HepG2 (cell line): ENCODE measurements around the gene OGA. TPM values are rescaled to one million over a fixed set of nuclear protein-coding genes. Genes with fewer than 3 reads are reported as not detected.

Experiments used
- ATAC-seq: fragments of 200-7000 bp; cut with Tn5 transposase; 3 replicates; pipeline ENCODE4 v1.9.1; 2020; ENCODE audit warnings: mild to moderate bottlenecking, moderate library complexity
- BruUV-seq: library from RNA; stranded (reverse); fragments of 400-500 nt; replicated peaks from 2 replicates; lab custom pipeline; 2021; lab: Mats Ljungman, UMichigan
- CTCF ChIA-PET: fragments of 300-600 bp; formaldehyde crosslinking; extraction: SDS; loops from one replicate; lab custom pipeline; 2021; ENCODE audit warnings: low total read pairs, inconsistent platforms, low intra/inter-chr PET ratio; lab: Yijun Ruan, JAX
- POLR2A ChIA-PET: fragments of 350-600 bp; sonication (Branson Sonifier 250); formaldehyde crosslinking; loops from one replicate; lab custom pipeline; 2020; ENCODE audit warnings: antibody characterized with exemption, inconsistent platforms; lab: Yijun Ruan, JAX
- DNase-seq: peaks from one replicate; pipeline ENCODE4 v3.0.0-alpha.2; 2015; ENCODE audit warnings: low spot score
- FAIRE-seq: peaks from 3 replicates; lab custom pipeline; 2011; peaks lifted over from hg19 to GRCh38; lab: Jason Lieb, UNC
- H2AFZ ChIP-seq: one replicate; pipeline ENCODE4 v1.6.1; 2011; ENCODE audit warnings: low read length, inconsistent platforms
- H3K27ac ChIP-seq: fragments of 300-600 bp; 3 replicates; pipeline ENCODE4 v1.8.0; 2011; ENCODE audit warnings: mixed run types, mild to moderate bottlenecking, mixed read lengths, low read length, inconsistent platforms; ENCODE audit not compliant: insufficient read depth; ENCODE audit errors: extremely low read length
- H3K27me3 ChIP-seq, 2 experiments: fragments of 200-600 bp in 1 of 2; 2 replicates in 1 of 2; 3 replicates in 1 of 2; pipeline versions ENCODE4 v1.6.0 to v1.8.0; 2011; ENCODE audit warnings: low read length in 2 of 2, mild to moderate bottlenecking in 2 of 2, moderate library complexity in 2 of 2, inconsistent platforms in 1 of 2; ENCODE audit not compliant: insufficient read depth in 2 of 2, control insufficient read depth in 1 of 2
- H3K36me3 ChIP-seq, 2 experiments: fragments of 200-600 bp in 1 of 2; replicated peaks in 1 of 2; 2 replicates in 1 of 2; 3 replicates in 1 of 2; pipeline versions ENCODE4 v1.5.1 to v1.8.0; 2011; ENCODE audit warnings: low read length in 2 of 2, inconsistent platforms in 1 of 2; ENCODE audit not compliant: insufficient read depth in 2 of 2, control insufficient read depth in 1 of 2
- H3K4me1 ChIP-seq: 2 replicates; pipeline ENCODE4 v1.5.1; 2012; ENCODE audit warnings: low read length, inconsistent platforms; ENCODE audit not compliant: insufficient read depth
- H3K4me2 ChIP-seq: 2 replicates; pipeline ENCODE4 v1.6.0; 2011; ENCODE audit warnings: low read depth, low read length, inconsistent platforms
- H3K4me3 ChIP-seq, 3 experiments: fragments of 200-600 bp in 1 of 3; sonication (generic), shearing (Covaris generic) in 1 of 3; replicated peaks in 1 of 3; 2 replicates each; pipeline ENCODE4 v1.5.1; 2011 to 2016; ENCODE audit warnings: low read length in 3 of 3, inconsistent platforms in 2 of 3, low read depth in 2 of 3, mild to moderate bottlenecking in 2 of 3, control low read depth in 1 of 3, mixed read lengths in 1 of 3; ENCODE audit not compliant: insufficient read depth in 1 of 3
- H3K79me2 ChIP-seq: one replicate; pipeline ENCODE4 v1.6.1; 2011; ENCODE audit warnings: low read length, inconsistent platforms; ENCODE audit not compliant: insufficient read depth
- H3K9ac ChIP-seq: 2 replicates; pipeline ENCODE4 v1.6.0; 2011; ENCODE audit warnings: mild to moderate bottlenecking, low read depth, low read length, inconsistent platforms; ENCODE audit not compliant: insufficient read depth
- H3K9me3 ChIP-seq: 2 replicates; pipeline ENCODE4 v1.5.1; 2012; ENCODE audit warnings: mild to moderate bottlenecking, low read length
- H4K20me1 ChIP-seq: 2 replicates; pipeline ENCODE4 v1.6.0; 2011; ENCODE audit warnings: inconsistent platforms, mild to moderate bottlenecking, low read length, moderate library complexity; ENCODE audit not compliant: insufficient read depth
- ELF1 ChIP-seq: sonication (generic); formaldehyde crosslinking; IDR thresholded peaks from 2 replicates; pipeline ENCODE4 v1.4.0; 2020; ENCODE audit warnings: missing genetic modification reagents
- HMGA1 ChIP-seq: sonication (generic); formaldehyde crosslinking; conservative IDR thresholded peaks from 2 replicates; pipeline ENCODE4 v1.4.0; 2020; ENCODE audit warnings: missing genetic modification reagents
- IKZF1 ChIP-seq: fragments of 450-650 bp; IDR thresholded peaks from 2 replicates; pipeline ENCODE4 v1.7.1; 2016
- KAT2B ChIP-seq: fragments of 150-350 bp; IDR thresholded peaks from 2 replicates; pipeline ENCODE4 v1.6.1; 2014; ENCODE audit warnings: low read depth, low read length, borderline replicate concordance
- KDM5B ChIP-seq: sonication (generic); formaldehyde crosslinking; IDR thresholded peaks from 2 replicates; pipeline ENCODE4 v1.4.0; 2020; ENCODE audit warnings: missing genetic modification reagents, mild to moderate bottlenecking, borderline replicate concordance
- KLF6 ChIP-seq: IDR thresholded peaks from 2 replicates; pipeline ENCODE4 v1.8.0; 2016; ENCODE audit warnings: missing biosample characterization, missing genetic modification reagents
- MTF1 ChIP-seq: sonication (generic); formaldehyde crosslinking; IDR thresholded peaks from 2 replicates; pipeline ENCODE4 v1.5.0; 2020; ENCODE audit warnings: missing genetic modification reagents
- RFX3 ChIP-seq: IDR thresholded peaks from 2 replicates; pipeline ENCODE4 v1.6.1; 2016; ENCODE audit warnings: missing biosample characterization, missing genetic modification reagents
- RFX5 ChIP-seq: IDR thresholded peaks from 2 replicates; pipeline ENCODE4 v1.6.1; 2011; ENCODE audit warnings: low read depth, low read length, improper control_type of control experiment
- SPEN ChIP-seq: sonication (generic); formaldehyde crosslinking; IDR thresholded peaks from 2 replicates; pipeline ENCODE4 v1.5.1; 2020; ENCODE audit warnings: low read depth, mild to moderate bottlenecking, missing genetic modification reagents
- SRSF1 ChIP-seq: fragments of 200-400 bp; formaldehyde crosslinking; optimal IDR thresholded peaks from 2 replicates; pipeline ENCODE3; 2017; ENCODE audit warnings: mild to moderate bottlenecking, low read depth, low read length, moderate library complexity
- SUZ12 ChIP-seq: fragments of 150-350 bp; IDR thresholded peaks from 2 replicates; pipeline ENCODE4 v1.6.1; 2014; ENCODE audit warnings: low read depth, low read length
- YY1 ChIP-seq: IDR thresholded peaks from 2 replicates; pipeline ENCODE4 v1.6.1; 2011; ENCODE audit warnings: low read length, low read depth, moderate library complexity, mild to moderate bottlenecking; ENCODE audit not compliant: insufficient read depth, insufficient replicate concordance
- ZMYM2 ChIP-seq: sonication (generic); formaldehyde crosslinking; IDR thresholded peaks from 2 replicates; pipeline ENCODE4 v1.8.0; 2022; ENCODE audit warnings: mild to moderate bottlenecking, missing genetic modification reagents
- ZNF572 ChIP-seq: sonication (generic); formaldehyde crosslinking; IDR thresholded peaks from 2 replicates; pipeline ENCODE4 v1.5.1; 2020; ENCODE audit warnings: mild to moderate bottlenecking, missing genetic modification reagents
- ZNF652 ChIP-seq: IDR thresholded peaks from 2 replicates; pipeline ENCODE4 v1.6.1; 2016; ENCODE audit warnings: low read depth, borderline replicate concordance
- ZSCAN22 ChIP-seq: sonication (generic); formaldehyde crosslinking; IDR thresholded peaks from 2 replicates; pipeline ENCODE4 v1.4.0; 2020; ENCODE audit warnings: mild to moderate bottlenecking, missing genetic modification reagents
- WGBS: methylation state at CpG from one replicate; pipeline ENCODE4 v1.1.6; 2017; ENCODE audit warnings: low lambda C conversion rate; 5-methylcytosine and 5-hydroxymethylcytosine counted together
- in situ Hi-C: cut with HindIII; loops from 2 replicates; pipeline ENCODE4 v1.10.0; 2017; ENCODE audit warnings: low pct_unique_long_range_greater_than_20kb; ENCODE audit not compliant: extremely low pct_ligation_motif_present
- intact Hi-C: fragments of 100-400 bp; cut with micrococcal nuclease; formaldehyde crosslinking; loops from one replicate; pipeline ENCODE4 v1.10.0; 2022; ENCODE audit not compliant: unreplicated experiment
- polyA plus RNA-seq, 8 experiments: library from polyadenylated mRNA; depleted of rRNA in 3 of 8; stranded (reverse) in 7 of 8; unstranded in 1 of 8; fragments of >200 nt; fragmentation: Illumina TruSeq in 4 of 8; extraction: Trizol in 4 of 8; gene quantifications; 2 replicates each; pipeline versions ENCODE4 v1.2.1 to v1.2.3, GENCODE V29; 2011 to 2016; ENCODE audit warnings: low read depth in 4 of 8, missing spikeins in 1 of 8, mixed read lengths in 1 of 8; ENCODE audit not compliant: insufficient read depth in 1 of 8
- total RNA-seq, 5 experiments: library from RNA; depleted of rRNA; stranded (reverse); fragments of >200 nt; fragmentation: Illumina TruSeq; extraction: Trizol; gene quantifications; 2 replicates each; pipeline ENCODE4 v1.2.3, GENCODE V29; 2016; ENCODE audit warnings: low read depth in 1 of 5
- TF ChIP-seq, protein P1 (sequence below): sonication (generic); formaldehyde crosslinking; IDR thresholded peaks from 2 replicates; pipeline ENCODE4 v1.9.0; 2021; ENCODE audit warnings: missing genetic modification reagents, borderline replicate concordance
- TF ChIP-seq, protein P2 (sequence below): IDR thresholded peaks from 2 replicates; pipeline ENCODE4 v1.6.1; 2018; ENCODE audit warnings: missing genetic modification reagents

OGA gene
- total and polyA plus RNA-seq, 2 of the 13 experiments (the other 11 are each of a cell fraction or from before 2014, with no cell fraction given), result 33.2 to 39.8 TPM

DNA sequence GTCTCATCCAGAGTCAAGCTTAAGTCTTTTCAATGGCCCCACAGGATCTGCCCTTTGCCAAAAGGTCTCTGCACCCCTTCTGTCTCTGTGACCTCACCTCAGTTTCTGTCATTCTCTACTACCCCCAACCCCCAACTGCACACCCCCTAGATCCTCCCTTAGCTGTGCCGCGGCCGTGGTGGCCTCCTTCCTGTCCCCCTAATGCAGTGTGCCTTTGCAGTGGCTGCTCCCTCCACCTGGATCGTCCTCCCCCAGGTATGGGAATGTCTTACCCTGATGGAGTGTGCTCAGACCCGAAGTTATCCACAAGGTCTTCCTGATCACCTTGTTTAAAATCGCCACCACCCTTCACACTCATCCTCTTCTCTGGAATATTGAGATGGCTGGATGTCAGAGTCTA lies 51.9 kb downstream of the OGA start:
- Histone ChIP-seq H3K9me3 (no peaks in the 10 kb centered on the region), H3K27ac (no peak overlapping the region), H3K4me2 (no peak overlapping the region), H2AFZ (no peak overlapping the region), H3K79me2 (no peaks in the 10 kb centered on the region), H3K36me3 (no peaks in the 10 kb centered on the region), H3K9ac (no peak overlapping the region), H3K27me3 (peaks cover 14 to 79% of the 10 kb centered on the region in 2 experiments), H3K4me1 (no peaks in the 10 kb centered on the region), H4K20me1 (no peaks in the 10 kb centered on the region), H3K4me3 (no peak overlapping the region)
- ChIA-PET POLR2A (no interaction called here), CTCF (no interaction called here)
- WGBS, result under 1% methylated on average over 6 of the region's 6 CpGs
- no TSS peak for BruUV-seq
- in situ Hi-C loops, result no loop called here
- DNase-seq, result no peak
- TF ChIP-seq ELF1 (no peak), ZNF572 (CRISPR knock-in tag) (no peak), MTF1 (CRISPR knock-in tag) (no peak), RFX5 (no peak), ZNF652 (CRISPR knock-in tag) (no peak), YY1 (no peak), KLF6 (CRISPR knock-in tag) (no peak), SPEN (CRISPR knock-in tag) (no peak), IKZF1 (no peak), KDM5B (CRISPR knock-in tag) (no peak), ZMYM2 (CRISPR knock-in tag) (no peak), SRSF1 (no peak), ZSCAN22 (no peak), HMGA1 (CRISPR knock-in tag) (no peak), KAT2B (no peak), SUZ12 (no peak), RFX3 (CRISPR knock-in tag) (no peak)
- TF ChIP-seq, protein P1, sequence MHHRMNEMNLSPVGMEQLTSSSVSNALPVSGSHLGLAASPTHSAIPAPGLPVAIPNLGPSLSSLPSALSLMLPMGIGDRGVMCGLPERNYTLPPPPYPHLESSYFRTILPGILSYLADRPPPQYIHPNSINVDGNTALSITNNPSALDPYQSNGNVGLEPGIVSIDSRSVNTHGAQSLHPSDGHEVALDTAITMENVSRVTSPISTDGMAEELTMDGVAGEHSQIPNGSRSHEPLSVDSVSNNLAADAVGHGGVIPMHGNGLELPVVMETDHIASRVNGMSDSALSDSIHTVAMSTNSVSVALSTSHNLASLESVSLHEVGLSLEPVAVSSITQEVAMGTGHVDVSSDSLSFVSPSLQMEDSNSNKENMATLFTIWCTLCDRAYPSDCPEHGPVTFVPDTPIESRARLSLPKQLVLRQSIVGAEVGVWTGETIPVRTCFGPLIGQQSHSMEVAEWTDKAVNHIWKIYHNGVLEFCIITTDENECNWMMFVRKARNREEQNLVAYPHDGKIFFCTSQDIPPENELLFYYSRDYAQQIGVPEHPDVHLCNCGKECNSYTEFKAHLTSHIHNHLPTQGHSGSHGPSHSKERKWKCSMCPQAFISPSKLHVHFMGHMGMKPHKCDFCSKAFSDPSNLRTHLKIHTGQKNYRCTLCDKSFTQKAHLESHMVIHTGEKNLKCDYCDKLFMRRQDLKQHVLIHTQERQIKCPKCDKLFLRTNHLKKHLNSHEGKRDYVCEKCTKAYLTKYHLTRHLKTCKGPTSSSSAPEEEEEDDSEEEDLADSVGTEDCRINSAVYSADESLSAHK (CRISPR knock-in tag), result no peak
- TF ChIP-seq, protein P2, sequence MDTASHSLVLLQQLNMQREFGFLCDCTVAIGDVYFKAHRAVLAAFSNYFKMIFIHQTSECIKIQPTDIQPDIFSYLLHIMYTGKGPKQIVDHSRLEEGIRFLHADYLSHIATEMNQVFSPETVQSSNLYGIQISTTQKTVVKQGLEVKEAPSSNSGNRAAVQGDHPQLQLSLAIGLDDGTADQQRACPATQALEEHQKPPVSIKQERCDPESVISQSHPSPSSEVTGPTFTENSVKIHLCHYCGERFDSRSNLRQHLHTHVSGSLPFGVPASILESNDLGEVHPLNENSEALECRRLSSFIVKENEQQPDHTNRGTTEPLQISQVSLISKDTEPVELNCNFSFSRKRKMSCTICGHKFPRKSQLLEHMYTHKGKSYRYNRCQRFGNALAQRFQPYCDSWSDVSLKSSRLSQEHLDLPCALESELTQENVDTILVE (CRISPR knock-in tag), result no peak
- ATAC-seq, result no peak
- intact Hi-C loops, result no loop called here
- FAIRE-seq, result no peak
